Trophoblast cell (in vitro differentiated cells and primary cell): ENCODE results near the gene ZGPAT.
A peak's percentile ranks its signal among the peaks of the same experiment; 100 is the strongest.

Experiments used
- DNase-seq, 2 donors: peaks; one replicate each; pipeline ENCODE4 v3.0.0-alpha.2; 2016
- H2AFZ ChIP-seq: 2 replicates; pipeline ENCODE4 v1.6.1; 2013; ENCODE audit warnings: low read length, moderate library complexity, mild to moderate bottlenecking; ENCODE audit not compliant: insufficient read depth, poor library complexity
- H2AK5ac ChIP-seq: 2 replicates; pipeline ENCODE4 v1.6.1; 2013; ENCODE audit warnings: mild to moderate bottlenecking, low read length
- H2BK120ac ChIP-seq: 2 replicates; pipeline ENCODE4 v1.6.1; 2013; ENCODE audit warnings: low read length, mild to moderate bottlenecking, moderate library complexity; ENCODE audit not compliant: insufficient read depth, poor library complexity
- H2BK12ac ChIP-seq: 2 replicates; pipeline ENCODE4 v1.6.1; 2013; ENCODE audit warnings: mild to moderate bottlenecking, low read length, moderate library complexity
- H2BK5ac ChIP-seq: 2 replicates; pipeline ENCODE4 v1.6.1; 2013; ENCODE audit warnings: low read length, low read depth, moderate library complexity, mild to moderate bottlenecking; ENCODE audit not compliant: poor library complexity
- H3K14ac ChIP-seq: 2 replicates; pipeline ENCODE4 v1.6.1; 2013; ENCODE audit warnings: mild to moderate bottlenecking, low read length
- H3K18ac ChIP-seq: 2 replicates; pipeline ENCODE4 v1.6.1; 2013; ENCODE audit warnings: mild to moderate bottlenecking, low read length
- H3K23ac ChIP-seq: 2 replicates; pipeline ENCODE4 v1.6.1; 2013; ENCODE audit warnings: low read length
- H3K27ac ChIP-seq: 2 replicates; pipeline ENCODE4 v1.5.1; 2013; ENCODE audit warnings: low read depth, mild to moderate bottlenecking, inconsistent platforms, low read length, moderate library complexity
- H3K27me3 ChIP-seq: 2 replicates; pipeline ENCODE4 v1.6.1; 2013; ENCODE audit warnings: inconsistent platforms, mild to moderate bottlenecking, low read length, moderate library complexity; ENCODE audit not compliant: insufficient read depth
- H3K36me3 ChIP-seq, 2 experiments: 1 replicate in 1 of 2; 2 replicates in 1 of 2; pipeline ENCODE4 v1.6.1; 2013; ENCODE audit warnings: low read length in 2 of 2, mild to moderate bottlenecking in 2 of 2, moderate library complexity in 1 of 2; ENCODE audit not compliant: insufficient read depth in 2 of 2, control insufficient read depth in 1 of 2
- H3K4ac ChIP-seq: 2 replicates; pipeline ENCODE4 v1.6.1; 2013; ENCODE audit warnings: low read depth, mild to moderate bottlenecking, low read length, moderate library complexity
- H3K4me1 ChIP-seq, 2 experiments: 1 replicate in 1 of 2; 2 replicates in 1 of 2; pipeline ENCODE4 v1.6.1; 2013; ENCODE audit warnings: low read length in 2 of 2, mild to moderate bottlenecking in 2 of 2, moderate library complexity in 1 of 2; ENCODE audit not compliant: insufficient read depth in 2 of 2, control insufficient read depth in 1 of 2
- H3K4me2 ChIP-seq: 2 replicates; pipeline ENCODE4 v1.6.1; 2013; ENCODE audit warnings: inconsistent platforms, mild to moderate bottlenecking, low read length, moderate library complexity
- H3K4me3 ChIP-seq: 2 replicates; pipeline ENCODE4 v1.5.1; 2013; ENCODE audit warnings: mild to moderate bottlenecking, low read depth, low read length, inconsistent platforms
- H3K79me1 ChIP-seq: one replicate; pipeline ENCODE4 v1.6.1; 2013; ENCODE audit warnings: low read length
- H3K79me2 ChIP-seq: 2 replicates; pipeline ENCODE4 v1.6.1; 2013; ENCODE audit warnings: low read length, mild to moderate bottlenecking; ENCODE audit not compliant: control insufficient read depth, insufficient read depth, poor library complexity
- H3K9ac ChIP-seq: 2 replicates; pipeline ENCODE4 v1.6.1; 2013; ENCODE audit warnings: mild to moderate bottlenecking, low read length
- H3K9me3 ChIP-seq: 2 replicates; pipeline ENCODE4 v1.6.1; 2013; ENCODE audit warnings: low read depth, mild to moderate bottlenecking, control low read depth, inconsistent platforms, low read length; ENCODE audit not compliant: insufficient read depth
- H4K12ac ChIP-seq: 2 replicates; pipeline ENCODE4 v1.6.1; 2013; ENCODE audit warnings: low read depth, mild to moderate bottlenecking, low read length, moderate library complexity
- H4K8ac ChIP-seq: 2 replicates; pipeline ENCODE4 v1.6.1; 2013; ENCODE audit warnings: low read depth, mild to moderate bottlenecking, low read length, moderate library complexity
- H4K91ac ChIP-seq: one replicate; pipeline ENCODE4 v1.6.1; 2013; ENCODE audit warnings: low read depth, mild to moderate bottlenecking, low read length, moderate library complexity
- WGBS: extraction: QIAGEN DNeasy Blood & Tissue Kit; methylation state at CpG from one replicate; pipeline ENCODE4 v1.1.7; 2013; ENCODE audit warnings: missing lambda C conversion rate; ENCODE audit not compliant: insufficient read length, insufficient coverage; ENCODE audit errors: extremely low coverage; 5-methylcytosine and 5-hydroxymethylcytosine counted together

ZGPAT gene

DNA sequence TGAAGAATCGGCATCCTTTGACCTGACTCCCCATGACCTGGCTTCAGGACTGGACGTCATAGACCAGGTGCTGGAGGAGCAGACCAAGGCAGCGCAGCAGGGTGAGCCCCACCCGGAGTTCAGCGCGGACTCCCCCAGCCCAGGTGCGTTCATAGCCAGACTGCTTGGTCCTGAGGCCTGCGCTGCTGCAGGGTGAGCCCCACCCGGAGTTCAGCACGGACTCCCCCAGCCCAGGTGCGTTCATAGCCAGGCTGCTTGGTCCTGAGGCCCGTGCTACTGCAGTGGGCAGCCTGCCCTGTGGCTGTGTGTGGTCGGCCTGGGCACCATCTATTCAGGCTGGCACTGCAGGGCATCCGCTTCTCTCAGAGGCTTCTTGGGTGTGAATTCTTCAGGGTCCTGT, 33.9 kb upstream of the ZGPAT start:
- Histone ChIP-seq H2BK5ac (no peak overlapping the region), H2AK5ac (no peak overlapping the region), H3K9ac (no peak overlapping the region), H3K18ac (no peak overlapping the region), H4K12ac (no peak overlapping the region), H3K4ac (no peak overlapping the region), H3K4me3 (no peak overlapping the region), H3K79me2 (no peaks in the 10 kb centered on the region), H3K9me3 (peaks cover 2% of the 10 kb centered on the region), H3K79me1 (no peaks in the 10 kb centered on the region), H3K27me3 (no peaks in the 10 kb centered on the region), H3K4me2 (no peak overlapping the region), H3K4me1 (no peaks in the 10 kb centered on the region), H2AFZ (no peak overlapping the region), H3K23ac (no peak overlapping the region), H4K91ac (no peak overlapping the region), H3K14ac (no peak overlapping the region), H2BK12ac (no peak overlapping the region), H4K8ac (no peak overlapping the region), H3K27ac (no peak overlapping the region), H2BK120ac (no peak overlapping the region), H3K36me3 (peaks cover 42 to 43% of the 10 kb centered on the region in 2 experiments)
- no peak for DNase-seq
- no CpG with 5 or more reads among the region's 14 CpGs for WGBS

DNA sequence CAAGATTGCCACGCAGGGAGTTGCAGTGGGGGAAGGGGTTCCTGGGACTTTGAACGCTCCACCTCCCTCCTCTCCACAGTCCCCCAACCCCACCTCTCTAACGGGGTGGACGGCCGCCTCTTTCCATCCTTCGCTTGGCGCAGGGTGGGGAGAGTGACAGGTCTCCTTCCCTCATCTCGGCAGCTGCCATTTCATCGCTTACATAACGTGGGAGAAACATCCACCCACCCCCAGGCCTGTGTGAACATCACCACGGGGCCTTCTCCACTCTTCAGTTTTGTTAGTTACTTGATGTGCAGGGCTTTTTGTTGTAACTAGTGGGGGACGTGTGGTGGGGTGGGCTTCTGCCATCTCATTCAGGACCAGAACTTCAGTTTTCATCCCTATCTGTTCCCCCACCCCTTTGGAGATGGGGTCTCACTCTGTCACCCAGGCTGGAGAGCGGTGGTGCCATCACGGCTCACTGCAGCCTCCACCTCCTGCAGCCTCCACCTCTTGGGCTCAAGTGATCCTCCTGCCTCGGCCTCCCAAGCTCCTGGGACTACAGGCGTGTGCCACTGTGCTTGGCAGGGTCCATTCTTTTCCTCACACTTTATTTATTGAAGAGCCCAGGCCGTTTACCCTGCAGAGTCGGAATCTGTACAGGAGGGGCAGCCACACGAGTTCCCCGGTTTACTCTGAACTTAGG, 32.0 kb upstream of the ZGPAT start:
- Histone ChIP-seq H2AK5ac (no peak overlapping the region), H3K4me3 (no peak overlapping the region), H3K27me3 (no peaks in the 10 kb centered on the region), H2BK120ac (no peak overlapping the region), H3K79me2 (no peaks in the 10 kb centered on the region), H3K18ac (no peak overlapping the region), H3K9ac (no peak overlapping the region), H4K91ac (no peak overlapping the region), H3K27ac (no peak overlapping the region), H2BK12ac (no peak overlapping the region), H3K14ac (no peak overlapping the region), H4K12ac (no peak overlapping the region), H3K4me1 (no peaks in the 10 kb centered on the region), H4K8ac (no peak overlapping the region), H3K4ac (no peak overlapping the region), H3K4me2 (no peak overlapping the region), H3K9me3 (peaks cover 2% of the 10 kb centered on the region), H2BK5ac (no peak overlapping the region), H3K79me1 (no peaks in the 10 kb centered on the region), H3K36me3 (peaks cover 44 to 49% of the 10 kb centered on the region in 2 experiments), H3K23ac (no peak overlapping the region), H2AFZ (no peak overlapping the region)
- no peak for DNase-seq
- WGBS, result no CpG with 5 or more reads among the region's 20 CpGs

DNA sequence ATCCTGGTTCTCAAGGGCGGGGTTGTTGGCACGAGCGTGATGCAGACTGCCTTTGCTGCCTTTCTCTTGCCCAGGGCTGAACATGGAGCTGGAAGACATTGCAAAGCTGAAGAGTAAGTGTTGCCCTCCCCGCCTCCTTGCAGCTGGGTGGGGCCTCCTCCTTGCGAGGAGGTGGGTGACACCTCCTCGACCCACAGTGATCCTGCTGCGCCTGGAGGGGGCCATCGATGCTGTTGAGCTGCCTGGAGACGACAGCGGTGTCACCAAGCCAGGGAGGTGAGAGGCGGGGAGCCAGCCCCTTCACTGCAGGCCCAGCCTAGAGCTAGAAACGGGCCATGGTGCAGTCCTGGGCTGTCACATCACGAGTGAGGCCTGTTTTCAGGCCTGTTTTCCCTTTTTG, 29.8 kb upstream of the ZGPAT start:
- peaks cover 13 to 14% of the 10 kb centered on the region in 2 experiments for H3K4me1 ChIP-seq

DNA sequence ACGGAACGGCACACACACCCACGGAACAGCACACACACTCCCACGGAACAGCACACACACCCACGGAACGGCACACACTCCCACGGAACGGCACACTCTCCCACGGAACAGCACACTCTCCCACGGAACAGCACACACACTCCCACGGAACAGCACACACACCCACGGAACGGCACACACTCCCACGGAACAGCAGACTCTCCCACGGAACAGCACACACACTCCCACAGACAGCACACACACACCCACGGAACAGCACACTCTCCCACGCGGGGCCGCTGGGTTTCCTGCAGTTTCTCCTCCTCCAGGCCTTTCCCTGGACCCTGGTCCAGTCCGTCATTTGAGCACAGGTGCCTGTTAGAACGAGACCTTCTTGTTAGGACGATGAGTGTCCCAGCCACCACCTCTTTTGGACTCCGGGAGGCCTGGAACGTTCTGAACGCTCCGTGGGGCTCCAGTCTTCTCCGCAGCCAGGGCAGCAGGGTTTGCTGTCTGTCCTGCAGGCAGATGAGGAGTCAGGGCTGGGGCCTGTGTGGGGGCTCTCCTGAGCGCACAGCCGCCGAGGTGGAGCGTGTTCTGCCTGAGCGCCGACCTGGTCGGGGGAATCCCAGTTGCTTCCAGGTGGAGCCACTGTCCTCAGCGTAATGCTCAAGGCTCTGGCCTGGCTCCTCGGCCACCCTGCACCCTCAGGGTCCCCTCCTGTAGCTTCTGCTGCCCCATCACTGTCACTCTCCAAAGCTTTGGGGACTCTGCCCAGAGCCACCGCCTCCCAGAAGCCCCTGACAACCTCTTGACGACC, 29.0 kb upstream of the ZGPAT start:
- Histone ChIP-seq H3K79me2 (peaks cover 6% of the 10 kb centered on the region), H3K14ac (no peak overlapping the region), H3K4me1 (peaks cover 19 to 20% of the 10 kb centered on the region in 2 experiments), H3K4me3 (no peak overlapping the region), H3K27ac (no peak overlapping the region), H4K12ac (no peak overlapping the region), H3K4ac (no peak overlapping the region), H3K36me3 (peaks cover 34 to 43% of the 10 kb centered on the region in 2 experiments), H3K9ac (no peak overlapping the region), H4K91ac (peak overlapping the region; percentile 1), H2AK5ac (no peak overlapping the region), H2AFZ (no peak overlapping the region), H3K23ac (no peak overlapping the region), H3K18ac (no peak overlapping the region), H2BK5ac (no peak overlapping the region), H3K9me3 (peaks cover 8% of the 10 kb centered on the region), H3K79me1 (peaks cover 12% of the 10 kb centered on the region), H3K4me2 (no peak overlapping the region), H3K27me3 (no peaks in the 10 kb centered on the region), H4K8ac (no peak overlapping the region), H2BK120ac (no peak overlapping the region), H2BK12ac (no peak overlapping the region)
- DNase-seq, result no peak
- no CpG with 5 or more reads among the region's 38 CpGs for WGBS

More for the DNA sequence above, 29.8 kb upstream of the ZGPAT start:
- H3K79me1 ChIP-seq, result peaks cover 9% of the 10 kb centered on the region
- H2BK12ac ChIP-seq, result no peak overlapping the region
- no peak overlapping the region for H4K12ac ChIP-seq
- H3K27ac ChIP-seq, result no peak overlapping the region
- H3K36me3 ChIP-seq, result peaks cover 37 to 48% of the 10 kb centered on the region in 2 experiments
- H3K4ac ChIP-seq, result no peak overlapping the region
- no peak overlapping the region for H3K14ac ChIP-seq
- H3K23ac ChIP-seq, result no peak overlapping the region
- H2BK5ac ChIP-seq, result no peak overlapping the region
- WGBS, result no CpG with 5 or more reads among the region's 13 CpGs
- H3K9me3 ChIP-seq, result peaks cover 7% of the 10 kb centered on the region
- no peak overlapping the region for H2BK120ac ChIP-seq
- H3K18ac ChIP-seq, result no peak overlapping the region
- no peak overlapping the region for H3K4me2 ChIP-seq
- H3K79me2 ChIP-seq, result peaks cover 3% of the 10 kb centered on the region
- H3K27me3 ChIP-seq, result no peaks in the 10 kb centered on the region
- H2AK5ac ChIP-seq, result no peak overlapping the region
- H4K8ac ChIP-seq, result no peak overlapping the region
- DNase-seq, result no peak
- H3K9ac ChIP-seq, result no peak overlapping the region
- H4K91ac ChIP-seq, result no peak overlapping the region
- no peak overlapping the region for H2AFZ ChIP-seq
- no peak overlapping the region for H3K4me3 ChIP-seq
